Uterus (tissue), 2 donors: ENCODE data around the gene PKNOX1.
"Not testable (repeated sequence)": the region's sequence is repeated elsewhere in the genome, so short reads cannot be mapped to it uniquely, and the experiment has no call there.

Experiments used
- POLR2A ChIP-seq, 2 donors: fragments of 450-650 bp; IDR thresholded peaks; one replicate each; pipeline ENCODE4 v1.6.1; 2016; ENCODE audit warnings: antibody characterized with exemption in 2 of 2, mild to moderate bottlenecking in 1 of 2, moderate library complexity in 1 of 2
- TF ChIP-seq, protein P1 (sequence below), 4 experiments: fragments of 200-600 bp in 2 of 4; fragments of 450-650 bp in 2 of 4; sonication (generic) in 2 of 4; IDR thresholded peaks; one replicate each; pipeline ENCODE4 v1.5.1; 2016 to 2019; ENCODE audit warnings: antibody characterized with exemption in 4 of 4, mild to moderate bottlenecking in 2 of 4, moderate library complexity in 1 of 4

DNA sequence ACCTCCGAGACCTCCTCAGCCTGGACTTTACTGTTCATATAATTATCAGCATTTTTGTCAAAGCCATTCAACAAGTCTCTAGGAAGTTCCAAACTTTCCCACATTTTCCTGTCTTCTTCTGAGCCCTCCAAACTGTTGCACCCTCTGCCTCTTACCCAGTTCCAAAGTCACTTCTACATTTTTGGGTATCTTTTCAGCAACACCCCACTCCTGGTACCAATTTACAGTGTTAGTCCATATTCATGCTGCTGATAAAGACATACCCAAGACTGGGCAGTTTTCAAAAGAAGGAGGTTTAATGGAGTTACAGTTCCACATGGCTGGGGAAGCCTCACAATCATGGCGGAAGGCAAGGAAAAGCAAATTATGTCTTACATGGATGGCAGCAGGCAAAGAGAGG lies 25.7 kb downstream of the PKNOX1 start:
- TF ChIP-seq, protein P1, sequence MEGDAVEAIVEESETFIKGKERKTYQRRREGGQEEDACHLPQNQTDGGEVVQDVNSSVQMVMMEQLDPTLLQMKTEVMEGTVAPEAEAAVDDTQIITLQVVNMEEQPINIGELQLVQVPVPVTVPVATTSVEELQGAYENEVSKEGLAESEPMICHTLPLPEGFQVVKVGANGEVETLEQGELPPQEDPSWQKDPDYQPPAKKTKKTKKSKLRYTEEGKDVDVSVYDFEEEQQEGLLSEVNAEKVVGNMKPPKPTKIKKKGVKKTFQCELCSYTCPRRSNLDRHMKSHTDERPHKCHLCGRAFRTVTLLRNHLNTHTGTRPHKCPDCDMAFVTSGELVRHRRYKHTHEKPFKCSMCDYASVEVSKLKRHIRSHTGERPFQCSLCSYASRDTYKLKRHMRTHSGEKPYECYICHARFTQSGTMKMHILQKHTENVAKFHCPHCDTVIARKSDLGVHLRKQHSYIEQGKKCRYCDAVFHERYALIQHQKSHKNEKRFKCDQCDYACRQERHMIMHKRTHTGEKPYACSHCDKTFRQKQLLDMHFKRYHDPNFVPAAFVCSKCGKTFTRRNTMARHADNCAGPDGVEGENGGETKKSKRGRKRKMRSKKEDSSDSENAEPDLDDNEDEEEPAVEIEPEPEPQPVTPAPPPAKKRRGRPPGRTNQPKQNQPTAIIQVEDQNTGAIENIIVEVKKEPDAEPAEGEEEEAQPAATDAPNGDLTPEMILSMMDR (IDR thresholded peaks at IDR 0.05) = not testable (repeated sequence)
- TF ChIP-seq POLR2A (IDR thresholded peaks at IDR 0.05) = not testable (repeated sequence)
